Tibial nerve (tissue), 3 donors: ENCODE results near the gene GHRL.
"Not testable (repeated sequence)": the region's sequence is repeated elsewhere in the genome, so short reads cannot be mapped to it uniquely, and the experiment has no call there.

ENCODE experiments used
- POLR2A ChIP-seq, 2 donors: fragments of 450-650 bp; IDR thresholded peaks; one replicate each; pipeline ENCODE4 v1.6.1; 2017; ENCODE audit warnings: antibody characterized with exemption in 2 of 2, mild to moderate bottlenecking in 2 of 2, moderate library complexity in 2 of 2
- TF ChIP-seq, protein P1 (sequence below), 5 experiments: fragments of 200-600 bp in 3 of 5; fragments of 450-650 bp in 2 of 5; sonication (generic) in 3 of 5; IDR thresholded peaks; one replicate each; pipeline ENCODE4 v1.5.1; 2016 to 2019; ENCODE audit warnings: antibody characterized with exemption in 5 of 5, mild to moderate bottlenecking in 3 of 5, moderate library complexity in 2 of 5

GRCh38 chr3:10272476-10272875 is 20.3 kb downstream of the GHRL start:
- TF ChIP-seq, protein P1, sequence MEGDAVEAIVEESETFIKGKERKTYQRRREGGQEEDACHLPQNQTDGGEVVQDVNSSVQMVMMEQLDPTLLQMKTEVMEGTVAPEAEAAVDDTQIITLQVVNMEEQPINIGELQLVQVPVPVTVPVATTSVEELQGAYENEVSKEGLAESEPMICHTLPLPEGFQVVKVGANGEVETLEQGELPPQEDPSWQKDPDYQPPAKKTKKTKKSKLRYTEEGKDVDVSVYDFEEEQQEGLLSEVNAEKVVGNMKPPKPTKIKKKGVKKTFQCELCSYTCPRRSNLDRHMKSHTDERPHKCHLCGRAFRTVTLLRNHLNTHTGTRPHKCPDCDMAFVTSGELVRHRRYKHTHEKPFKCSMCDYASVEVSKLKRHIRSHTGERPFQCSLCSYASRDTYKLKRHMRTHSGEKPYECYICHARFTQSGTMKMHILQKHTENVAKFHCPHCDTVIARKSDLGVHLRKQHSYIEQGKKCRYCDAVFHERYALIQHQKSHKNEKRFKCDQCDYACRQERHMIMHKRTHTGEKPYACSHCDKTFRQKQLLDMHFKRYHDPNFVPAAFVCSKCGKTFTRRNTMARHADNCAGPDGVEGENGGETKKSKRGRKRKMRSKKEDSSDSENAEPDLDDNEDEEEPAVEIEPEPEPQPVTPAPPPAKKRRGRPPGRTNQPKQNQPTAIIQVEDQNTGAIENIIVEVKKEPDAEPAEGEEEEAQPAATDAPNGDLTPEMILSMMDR (IDR thresholded peaks at IDR 0.05), result not testable (repeated sequence)
- not testable (repeated sequence) for TF ChIP-seq POLR2A (IDR thresholded peaks at IDR 0.05)
